HCT116 (cell line): ENCODE measurements around the gene C9orf72. TPM values are rescaled to one million over a fixed set of nuclear protein-coding genes. Genes with fewer than 3 reads are reported as not detected.

Experiments used
- ATAC-seq: fragments of 200-7000 bp; cut with Tn5 transposase; 2 replicates; pipeline ENCODE4 v1.9.1; 2020; ENCODE audit warnings: mild to moderate bottlenecking, moderate library complexity
- BruUV-seq: library from RNA; stranded (reverse); fragments of 400-500 nt; replicated peaks from 2 replicates; lab custom pipeline; 2021; lab: Mats Ljungman, UMichigan
- CTCF ChIA-PET: fragments of 300-600 bp; sonication (Branson Sonifier 250); formaldehyde crosslinking; loops from one replicate; lab custom pipeline; 2021; ENCODE audit warnings: antibody characterized with exemption; lab: Charles Lee
- POLR2A ChIA-PET: fragments of 300-600, 350-600 bp; sonication (Branson Sonifier 250); formaldehyde crosslinking; loops from one replicate; lab custom pipeline; 2021; ENCODE audit warnings: antibody characterized with exemption; lab: Charles Lee
- RAD21 ChIA-PET, 2 experiments: fragments of 300-600 bp; sonication (Branson Sonifier 250); formaldehyde crosslinking; loops; one replicate each; lab custom pipeline; 2023; ENCODE audit warnings: low total read pairs in 2 of 2; ENCODE audit not compliant: uncharacterized antibody in 2 of 2, unreplicated experiment in 2 of 2, low non-redundant PET in 1 of 2; lab: Charles Lee
- DNase-seq: peaks from one replicate; pipeline ENCODE4 v3.0.0-alpha.2; 2010; ENCODE audit warnings: low read depth, low spot score
- H2AFZ ChIP-seq: fragments of 200-600 bp; shearing (Covaris generic), sonication (generic); 2 replicates; pipeline ENCODE4 v1.6.1; 2017; ENCODE audit warnings: low read depth, mixed run types, mixed read lengths, antibody characterized with exemption, low read length; ENCODE audit not compliant: poor library complexity, severe bottlenecking
- H3K27ac ChIP-seq: 2 replicates; pipeline ENCODE4 v1.5.1; 2012; ENCODE audit warnings: low read depth, low read length
- H3K27me3 ChIP-seq: fragments of 200-600 bp; sonication (generic); 2 replicates; pipeline ENCODE4 v1.6.1; 2016; ENCODE audit warnings: mixed run types, low read length, mixed read lengths; ENCODE audit not compliant: insufficient read depth
- H3K36me3 ChIP-seq, 2 experiments: fragments of 200-500 bp in 1 of 2; fragments of 200-600 bp in 1 of 2; sonication (Bioruptor generic) in 1 of 2; sonication (generic) in 1 of 2; 2 replicates each; pipeline versions ENCODE4 v1.5.1 to v1.6.1; 2014 to 2016; ENCODE audit warnings: low read length in 2 of 2, inconsistent platforms in 1 of 2, mixed read lengths in 1 of 2, mixed run types in 1 of 2; ENCODE audit not compliant: insufficient read depth in 2 of 2, control insufficient read depth in 1 of 2
- H3K4me1 ChIP-seq, 2 experiments: fragments of 200-600 bp in 1 of 2; sonication (generic) in 1 of 2; 2 replicates each; pipeline versions ENCODE4 v1.5.1 to v1.6.1; 2012 to 2017; ENCODE audit warnings: low read length in 2 of 2, inconsistent platforms in 1 of 2, mild to moderate bottlenecking in 1 of 2, mixed read lengths in 1 of 2, mixed run types in 1 of 2, moderate library complexity in 1 of 2; ENCODE audit not compliant: insufficient read depth in 2 of 2, control insufficient read depth in 1 of 2
- H3K4me2 ChIP-seq: fragments of 200-600 bp; sonication (generic); 2 replicates; pipeline ENCODE4 v1.6.1; 2017; ENCODE audit warnings: mixed run types, low read length, mixed read lengths
- H3K4me3 ChIP-seq, 2 experiments: fragments of 200-600 bp in 1 of 2; sonication (generic) in 1 of 2; replicated peaks in 1 of 2; 2 replicates each; pipeline ENCODE4 v1.5.1; 2011 to 2016; ENCODE audit warnings: low read length in 2 of 2, control low read depth in 1 of 2, low read depth in 1 of 2, mild to moderate bottlenecking in 1 of 2, mixed read lengths in 1 of 2, mixed run types in 1 of 2
- H3K79me2 ChIP-seq: fragments of 200-600 bp; sonication (generic); 2 replicates; pipeline ENCODE4 v1.6.1; 2017; ENCODE audit warnings: mild to moderate bottlenecking, mixed run types, low read length, moderate library complexity, mixed read lengths; ENCODE audit not compliant: insufficient read depth
- H3K9ac ChIP-seq: fragments of 200-600 bp; sonication (generic); 2 replicates; pipeline ENCODE4 v1.6.1; 2016; ENCODE audit warnings: low read length, mixed read lengths
- H3K9me2 ChIP-seq: fragments of 200-600 bp; sonication (generic), shearing (Covaris generic); 2 replicates; pipeline ENCODE4 v1.6.1; 2017; ENCODE audit warnings: mixed run types, mild to moderate bottlenecking, moderate library complexity; ENCODE audit not compliant: insufficient read depth
- H3K9me3 ChIP-seq, 2 experiments: fragments of 200-500 bp in 1 of 2; fragments of 200-600 bp in 1 of 2; sonication (Bioruptor generic) in 1 of 2; sonication (generic) in 1 of 2; 2 replicates each; pipeline ENCODE4 v1.6.1; 2014 to 2017; ENCODE audit warnings: low read length in 2 of 2, mixed read lengths in 2 of 2, inconsistent platforms in 1 of 2, low read depth in 1 of 2, mild to moderate bottlenecking in 1 of 2, mixed run types in 1 of 2, moderate library complexity in 1 of 2; ENCODE audit not compliant: control insufficient read depth in 1 of 2, insufficient read depth in 1 of 2
- H4K20me1 ChIP-seq: fragments of 200-600 bp; sonication (generic), shearing (Covaris generic); 2 replicates; pipeline ENCODE4 v1.6.1; 2017; ENCODE audit warnings: mixed run types, mild to moderate bottlenecking, moderate library complexity; ENCODE audit not compliant: insufficient read depth
- CEBPB ChIP-seq: IDR thresholded peaks from 2 replicates; pipeline ENCODE4 v1.6.1; 2012; ENCODE audit warnings: low read depth
- EGR1 ChIP-seq: IDR thresholded peaks from 2 replicates; pipeline ENCODE4 v1.6.1; 2012; ENCODE audit warnings: low read depth
- ELF1 ChIP-seq: IDR thresholded peaks from 2 replicates; pipeline ENCODE4 v1.6.1; 2012; ENCODE audit warnings: low read depth, borderline replicate concordance
- EZH2 ChIP-seq: fragments of 200-600 bp; sonication (generic); IDR thresholded peaks from 2 replicates; pipeline ENCODE4 v1.6.1; 2017; ENCODE audit warnings: antibody characterized with exemption, mixed run types
- POLR2A ChIP-seq: IDR thresholded peaks from 2 replicates; pipeline ENCODE4 v1.7.0; 2011; ENCODE audit warnings: borderline replicate concordance; ENCODE audit not compliant: insufficient read depth, insufficient read length; ENCODE audit errors: extremely low read depth
- POLR2AphosphoS5 ChIP-seq: IDR thresholded peaks from 2 replicates; pipeline ENCODE4 v1.6.1; 2011; ENCODE audit warnings: mild to moderate bottlenecking, low read depth, low read length, moderate library complexity
- RAD21 ChIP-seq: IDR thresholded peaks from 2 replicates; pipeline ENCODE4 v1.6.1; 2012; ENCODE audit warnings: low read depth, mild to moderate bottlenecking
- SRF ChIP-seq: IDR thresholded peaks from 2 replicates; pipeline ENCODE4 v1.6.1; 2012; ENCODE audit warnings: low read depth
- YY1 ChIP-seq: IDR thresholded peaks from 2 replicates; pipeline ENCODE4 v1.6.1; 2011; ENCODE audit warnings: low read length, low read depth, moderate library complexity, mild to moderate bottlenecking; ENCODE audit not compliant: insufficient replicate concordance; ENCODE audit errors: extremely low read depth
- ZFX ChIP-seq: fragments of 450-650 bp; IDR thresholded peaks from 2 replicates; pipeline ENCODE4 v1.6.1; 2017
- ZNF274 ChIP-seq: fragments of 200-500 bp; sonication (Bioruptor generic); IDR thresholded peaks from 2 replicates; pipeline ENCODE4 v1.6.1; 2014; ENCODE audit warnings: mild to moderate bottlenecking, low read depth, low read length, inconsistent platforms
- intact Hi-C: fragments of 100-400 bp; cut with micrococcal nuclease; formaldehyde crosslinking; loops from 2 replicates; pipeline ENCODE4 v1.10.0; 2022
- total RNA-seq: library from RNA; stranded (reverse); gene quantifications from one replicate; pipeline ENCODE4 v1.2.1, GENCODE V29; 2021; ENCODE audit not compliant: unreplicated experiment
- TF ChIP-seq, protein P1 (sequence below): IDR thresholded peaks from 2 replicates; pipeline ENCODE4 v1.6.1; 2012
- TF ChIP-seq, protein P2 (sequence below): IDR thresholded peaks from 2 replicates; pipeline ENCODE4 v1.6.1; 2012
- TF ChIP-seq, protein P3 (sequence below): IDR thresholded peaks from 2 replicates; pipeline ENCODE4 v1.6.1; 2011; ENCODE audit warnings: mild to moderate bottlenecking, low read length, moderate library complexity; ENCODE audit not compliant: insufficient replicate concordance; ENCODE audit errors: extremely low read depth
- TF ChIP-seq, protein P4 (sequence below), 3 experiments: fragments of 200-600 bp in 1 of 3; sonication (generic) in 1 of 3; IDR thresholded peaks in 2 of 3; conservative IDR thresholded peaks in 1 of 3; 2 replicates each; pipeline ENCODE4 v1.5.1; 2012 to 2017; ENCODE audit warnings: low read depth in 2 of 3, low read length in 2 of 3, antibody characterized with exemption in 1 of 3, borderline replicate concordance in 1 of 3, control low read depth in 1 of 3, mild to moderate bottlenecking in 1 of 3, mixed read lengths in 1 of 3, mixed run types in 1 of 3, moderate library complexity in 1 of 3; ENCODE audit not compliant: insufficient read depth in 1 of 3

C9orf72 gene
- total RNA-seq, 1 experiment from 2014 or later: 12.0 TPM

DNA sequence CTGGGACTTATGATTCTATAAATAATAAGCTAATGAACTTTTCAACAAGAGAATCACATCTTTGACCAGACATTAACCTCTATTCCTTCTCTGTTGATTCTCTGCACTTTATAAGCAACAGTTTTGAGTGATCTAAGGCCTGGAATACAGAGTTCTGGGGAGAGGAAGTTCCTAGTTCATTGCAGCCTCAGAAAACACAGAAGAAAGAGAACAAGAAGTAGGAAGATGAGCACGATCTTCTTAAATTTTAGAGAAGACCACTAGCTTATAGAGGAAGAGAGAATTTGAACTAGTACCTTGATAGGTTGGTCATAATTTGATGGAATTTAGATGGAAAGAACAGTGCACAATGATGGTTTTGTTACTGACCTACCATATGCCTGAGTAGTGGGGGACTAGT is 8.5 kb upstream of the C9orf72 start:
- H3K27me3 ChIP-seq: peaks cover 37% of the 10 kb centered on the region
- H4K20me1 ChIP-seq: no peaks in the 10 kb centered on the region
- TF ChIP-seq, protein P1, sequence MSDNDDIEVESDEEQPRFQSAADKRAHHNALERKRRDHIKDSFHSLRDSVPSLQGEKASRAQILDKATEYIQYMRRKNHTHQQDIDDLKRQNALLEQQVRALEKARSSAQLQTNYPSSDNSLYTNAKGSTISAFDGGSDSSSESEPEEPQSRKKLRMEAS: no peak
- no peak for TF ChIP-seq ELF1
- no peak for TF ChIP-seq POLR2AphosphoS5
- no peak for TF ChIP-seq ZFX
- TF ChIP-seq ZNF274: no peak
- TF ChIP-seq, protein P2, sequence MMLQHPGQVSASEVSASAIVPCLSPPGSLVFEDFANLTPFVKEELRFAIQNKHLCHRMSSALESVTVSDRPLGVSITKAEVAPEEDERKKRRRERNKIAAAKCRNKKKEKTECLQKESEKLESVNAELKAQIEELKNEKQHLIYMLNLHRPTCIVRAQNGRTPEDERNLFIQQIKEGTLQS: no peak
- TF ChIP-seq SRF: no peak
- TF ChIP-seq, protein P3, sequence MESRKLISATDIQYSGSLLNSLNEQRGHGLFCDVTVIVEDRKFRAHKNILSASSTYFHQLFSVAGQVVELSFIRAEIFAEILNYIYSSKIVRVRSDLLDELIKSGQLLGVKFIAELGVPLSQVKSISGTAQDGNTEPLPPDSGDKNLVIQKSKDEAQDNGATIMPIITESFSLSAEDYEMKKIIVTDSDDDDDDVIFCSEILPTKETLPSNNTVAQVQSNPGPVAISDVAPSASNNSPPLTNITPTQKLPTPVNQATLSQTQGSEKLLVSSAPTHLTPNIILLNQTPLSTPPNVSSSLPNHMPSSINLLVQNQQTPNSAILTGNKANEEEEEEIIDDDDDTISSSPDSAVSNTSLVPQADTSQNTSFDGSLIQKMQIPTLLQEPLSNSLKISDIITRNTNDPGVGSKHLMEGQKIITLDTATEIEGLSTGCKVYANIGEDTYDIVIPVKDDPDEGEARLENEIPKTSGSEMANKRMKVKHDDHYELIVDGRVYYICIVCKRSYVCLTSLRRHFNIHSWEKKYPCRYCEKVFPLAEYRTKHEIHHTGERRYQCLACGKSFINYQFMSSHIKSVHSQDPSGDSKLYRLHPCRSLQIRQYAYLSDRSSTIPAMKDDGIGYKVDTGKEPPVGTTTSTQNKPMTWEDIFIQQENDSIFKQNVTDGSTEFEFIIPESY: no peak
- TF ChIP-seq YY1: no peak
- TF ChIP-seq, protein P4, sequence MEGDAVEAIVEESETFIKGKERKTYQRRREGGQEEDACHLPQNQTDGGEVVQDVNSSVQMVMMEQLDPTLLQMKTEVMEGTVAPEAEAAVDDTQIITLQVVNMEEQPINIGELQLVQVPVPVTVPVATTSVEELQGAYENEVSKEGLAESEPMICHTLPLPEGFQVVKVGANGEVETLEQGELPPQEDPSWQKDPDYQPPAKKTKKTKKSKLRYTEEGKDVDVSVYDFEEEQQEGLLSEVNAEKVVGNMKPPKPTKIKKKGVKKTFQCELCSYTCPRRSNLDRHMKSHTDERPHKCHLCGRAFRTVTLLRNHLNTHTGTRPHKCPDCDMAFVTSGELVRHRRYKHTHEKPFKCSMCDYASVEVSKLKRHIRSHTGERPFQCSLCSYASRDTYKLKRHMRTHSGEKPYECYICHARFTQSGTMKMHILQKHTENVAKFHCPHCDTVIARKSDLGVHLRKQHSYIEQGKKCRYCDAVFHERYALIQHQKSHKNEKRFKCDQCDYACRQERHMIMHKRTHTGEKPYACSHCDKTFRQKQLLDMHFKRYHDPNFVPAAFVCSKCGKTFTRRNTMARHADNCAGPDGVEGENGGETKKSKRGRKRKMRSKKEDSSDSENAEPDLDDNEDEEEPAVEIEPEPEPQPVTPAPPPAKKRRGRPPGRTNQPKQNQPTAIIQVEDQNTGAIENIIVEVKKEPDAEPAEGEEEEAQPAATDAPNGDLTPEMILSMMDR (IDR thresholded peaks at IDR 0.05 in 2 of 3, conservative IDR thresholded peaks at IDR 0.05 in 1 of 3; ENCODE audit: borderline replicate concordance in 1 of 3, insufficient read depth in 1 of 3, low read depth in 2 of 3, low read length in 2 of 3): no peak
- no peak for TF ChIP-seq RAD21
- TF ChIP-seq CEBPB: no peak
- no peak for TF ChIP-seq EZH2
- TF ChIP-seq EGR1: no peak
- TF ChIP-seq POLR2A: no peak
- H3K4me2 ChIP-seq: no peak overlapping the region
- no peak overlapping the region for H3K4me3 ChIP-seq
- no peak overlapping the region for H3K9ac ChIP-seq
- no peak overlapping the region for H2AFZ ChIP-seq
- no peak for ATAC-seq
- no peak for DNase-seq
- ChIA-PET POLR2A (no interaction called here), CTCF (no interaction called here), RAD21 (no interaction called here)
- H3K9me2 ChIP-seq: no peaks in the 10 kb centered on the region
- no peaks in the 10 kb centered on the region for H3K36me3 ChIP-seq
- BruUV-seq: no TSS peak
- H3K79me2 ChIP-seq: no peaks in the 10 kb centered on the region
- no peak overlapping the region for H3K27ac ChIP-seq
- no peaks in the 10 kb centered on the region for H3K4me1 ChIP-seq
- intact Hi-C loops: no loop called here
- no peaks in the 10 kb centered on the region for H3K9me3 ChIP-seq
